HG03280 (cell line): ENCODE measurements around the gene GNB1L.

Experiments used
- ATAC-seq: cut with Tn5 transposase; IDR thresholded peaks from one replicate; pipeline ENCODE4 v1.9.1; 2021; ENCODE audit warnings: mild to moderate bottlenecking, moderate library complexity; ENCODE audit not compliant: unreplicated experiment

GNB1L gene

DNA sequence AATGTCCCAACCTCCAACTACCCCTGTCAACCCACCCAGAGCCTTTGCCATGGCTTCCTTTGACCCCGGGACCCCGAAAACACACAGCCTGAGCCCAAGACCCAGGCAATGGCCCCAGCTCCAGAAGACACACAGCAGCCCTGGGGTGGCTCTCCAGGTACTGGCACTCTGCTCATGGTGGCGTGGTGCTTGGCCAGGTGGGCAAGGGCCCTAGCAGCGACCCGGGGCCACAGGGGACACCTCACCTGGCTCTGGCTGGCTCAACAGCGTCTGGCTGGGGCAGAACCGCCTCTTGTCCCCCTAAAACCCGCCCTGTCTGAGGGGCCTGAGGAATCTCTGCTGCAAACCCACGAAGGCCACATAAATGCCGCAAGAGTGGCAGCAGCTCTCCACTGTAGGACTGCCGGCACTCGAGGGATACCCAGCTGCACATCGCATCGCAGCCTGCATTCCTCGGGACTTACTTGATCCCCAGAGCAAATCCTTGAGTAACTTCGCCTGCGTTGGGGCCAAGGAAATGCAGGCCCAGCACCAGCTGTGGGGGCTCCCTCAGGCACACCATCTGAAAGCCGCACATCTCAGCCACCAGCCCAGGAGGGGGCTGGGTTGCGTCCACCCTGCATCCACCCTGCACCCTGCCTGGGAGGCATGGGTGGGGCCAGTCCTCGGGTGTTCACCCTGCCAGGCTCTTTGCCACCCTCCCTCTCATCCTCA lies 23.1 kb upstream of the GNB1L start:
- ATAC-seq = no peak

DNA sequence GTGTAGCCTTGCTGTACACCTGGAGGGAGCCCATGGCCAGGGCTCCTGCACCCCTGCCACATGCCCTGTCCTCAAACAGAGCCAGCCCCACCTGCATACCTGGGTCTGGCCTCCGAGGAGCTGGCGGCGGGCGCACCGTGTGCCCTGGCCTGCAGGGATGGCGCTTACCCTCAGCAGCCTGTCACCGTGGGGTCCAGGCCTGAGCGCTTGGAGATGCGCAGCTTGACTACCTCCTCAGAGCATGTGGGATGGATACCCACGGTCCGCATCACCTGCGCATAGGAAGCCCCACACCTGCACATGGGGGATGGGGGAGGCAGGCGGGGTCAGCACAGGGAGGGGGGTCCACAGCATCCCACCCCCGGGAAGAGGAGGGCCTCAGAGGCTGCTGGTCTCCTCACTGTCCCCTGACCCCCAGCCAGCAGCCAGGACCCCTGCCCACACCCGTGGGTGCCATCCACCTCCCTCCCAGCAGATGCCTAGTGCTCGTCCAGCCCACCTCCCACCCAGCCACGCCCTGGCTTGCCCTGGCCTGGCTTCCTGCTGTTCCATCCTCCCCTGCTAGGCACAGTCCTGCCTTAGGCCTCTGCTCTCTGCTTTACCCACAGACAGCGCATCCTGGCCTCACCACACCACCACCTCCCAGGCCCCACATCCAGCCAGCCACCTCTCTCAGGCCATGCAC lies 22.4 kb upstream of the GNB1L start:
- ATAC-seq = no peak

DNA sequence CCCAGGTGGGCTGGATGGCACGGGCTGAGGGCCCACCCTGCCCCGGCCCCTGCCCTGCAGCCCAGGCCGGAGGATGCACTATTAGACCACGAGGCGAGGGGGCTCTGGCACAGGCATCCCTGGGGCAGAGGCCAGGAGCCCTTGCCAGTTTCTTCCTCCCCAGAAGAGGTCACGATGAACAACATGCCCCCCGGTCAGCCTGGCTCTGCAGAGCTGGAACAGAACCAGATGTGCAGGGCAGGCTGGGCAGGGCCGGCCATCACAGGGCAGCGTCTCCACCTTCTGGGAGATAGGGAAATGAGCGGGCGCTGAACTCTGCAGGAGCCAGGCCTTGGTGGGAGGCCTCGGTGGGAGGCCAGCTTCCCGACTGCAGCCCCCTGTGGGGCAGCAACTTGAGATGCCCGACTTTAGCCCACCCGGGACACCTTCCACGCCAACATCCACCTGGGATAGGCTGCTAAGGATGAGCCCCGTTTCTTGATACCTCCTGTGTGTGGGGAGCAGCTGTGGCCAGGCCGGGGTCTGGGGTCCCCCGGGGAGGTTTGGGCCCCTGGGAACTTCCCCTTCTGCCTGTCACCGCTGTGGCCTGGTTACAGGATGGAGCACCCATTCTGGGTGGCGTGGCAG lies 21.8 kb upstream of the GNB1L start:
- ATAC-seq = no peak

DNA sequence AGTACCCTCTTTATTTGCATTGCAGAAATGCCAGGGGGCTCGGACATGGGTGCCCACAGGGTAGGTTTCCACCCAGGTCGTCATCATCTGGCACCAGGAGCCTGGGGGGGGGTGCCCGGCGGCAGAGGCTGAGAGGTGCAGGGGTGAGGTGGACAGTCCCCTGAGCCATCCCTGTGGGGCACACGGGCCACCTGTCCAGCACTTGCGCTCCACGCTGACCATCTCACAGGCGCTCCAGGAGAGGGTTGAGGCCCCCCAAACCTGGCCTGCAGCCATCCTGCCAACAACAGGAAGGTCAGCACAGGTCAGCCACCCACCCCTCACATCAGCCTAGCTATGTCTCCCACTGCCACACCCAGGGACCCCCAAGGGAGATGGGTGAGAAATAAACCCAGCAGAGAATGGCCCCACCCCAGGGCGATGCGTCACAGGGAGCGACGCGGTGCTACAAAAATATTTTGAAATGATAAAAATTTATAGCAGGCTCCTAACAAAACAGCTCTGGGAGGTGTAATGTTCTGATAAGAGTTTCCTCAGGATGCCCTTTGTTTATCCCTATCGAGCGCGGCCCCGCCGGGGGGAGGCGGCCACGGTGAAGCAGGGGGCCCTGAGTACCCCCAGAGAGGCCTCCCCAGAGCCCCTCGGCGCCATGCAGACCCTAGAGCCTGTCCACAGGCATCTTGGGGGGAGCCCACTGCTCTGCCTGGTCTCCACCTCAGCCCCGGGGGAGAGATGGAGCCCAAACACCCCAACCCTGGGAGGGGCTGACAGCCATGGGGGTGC lies 21.0 kb upstream of the GNB1L start:
- no peak for ATAC-seq

DNA sequence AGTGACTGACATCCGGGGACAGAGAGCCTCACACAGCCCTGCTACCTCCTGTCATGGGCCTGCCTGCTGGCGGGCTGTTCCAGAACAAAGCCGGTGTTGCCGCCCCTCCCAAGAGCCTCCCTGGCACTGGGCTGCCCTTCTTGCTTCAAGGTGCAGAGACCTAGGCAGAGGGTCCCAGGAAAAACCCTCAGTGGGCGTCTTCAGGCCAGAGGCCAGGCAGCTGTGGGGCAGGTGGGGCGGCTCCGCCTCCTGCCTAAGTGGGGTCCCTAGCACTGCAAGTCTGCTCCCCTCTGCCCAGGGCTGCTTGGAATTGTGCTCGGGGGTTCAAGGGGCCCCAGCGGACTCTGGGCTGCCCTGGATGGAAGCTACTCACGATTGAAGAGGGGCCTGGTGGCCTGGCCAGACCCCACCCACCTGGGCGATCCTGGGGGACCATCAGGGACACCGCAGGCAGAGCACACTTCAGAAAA lies 20.4 kb upstream of the GNB1L start:
- ATAC-seq = no peak

DNA sequence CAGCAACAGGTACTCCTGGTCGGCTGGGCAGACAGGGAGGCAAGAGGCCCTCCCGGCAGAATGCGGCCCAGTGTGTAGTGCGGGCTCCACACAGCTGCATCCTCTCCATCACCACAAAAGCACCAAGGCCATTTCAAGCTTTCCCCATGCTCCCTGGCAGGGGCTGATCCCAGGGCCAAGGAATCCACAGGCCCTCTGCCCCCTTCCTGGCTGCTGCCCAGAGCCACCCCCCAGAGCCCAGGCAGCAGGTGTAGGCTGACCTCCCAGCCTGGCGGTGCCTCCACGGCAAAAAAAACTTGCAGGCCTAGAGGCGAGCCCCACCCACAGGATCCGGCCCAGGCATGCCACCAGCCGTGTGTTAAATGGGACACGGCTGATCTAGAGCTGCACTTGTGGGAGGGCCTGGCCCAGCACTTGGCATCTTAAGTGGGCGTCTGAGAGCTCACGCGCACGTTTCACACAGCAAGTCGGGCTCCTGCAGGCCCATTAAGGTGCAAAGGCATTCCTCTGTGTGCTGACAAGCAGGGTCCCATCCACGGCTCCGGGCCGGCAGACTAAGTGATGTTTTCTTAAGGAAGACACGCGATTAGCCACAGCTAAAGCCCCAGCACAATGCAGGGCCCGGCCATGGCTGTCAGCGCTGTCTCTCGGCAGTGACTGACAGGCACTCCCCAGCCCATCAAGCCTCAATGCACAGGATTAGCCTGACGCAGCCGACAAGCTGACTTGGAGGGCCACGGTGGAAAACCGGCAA lies 19.8 kb upstream of the GNB1L start:
- no peak for ATAC-seq

DNA sequence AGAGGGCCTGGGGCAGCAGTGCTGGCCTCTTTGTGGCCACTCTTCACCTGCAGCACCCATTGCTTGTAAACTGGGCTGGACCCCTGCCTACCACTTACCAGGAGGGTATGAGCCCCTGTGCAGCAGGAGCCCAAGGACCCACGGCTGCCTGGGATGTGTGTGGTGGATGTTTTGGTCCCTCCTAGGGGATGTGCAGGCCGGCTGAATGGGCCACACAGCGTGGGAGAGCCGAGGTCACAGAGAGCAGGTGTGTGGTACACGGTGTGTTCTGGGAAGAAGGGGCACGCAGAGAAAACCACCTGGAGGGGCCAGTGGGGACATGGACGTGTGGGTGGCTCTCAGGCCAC lies 19.3 kb upstream of the GNB1L start:
- ATAC-seq = no peak

DNA sequence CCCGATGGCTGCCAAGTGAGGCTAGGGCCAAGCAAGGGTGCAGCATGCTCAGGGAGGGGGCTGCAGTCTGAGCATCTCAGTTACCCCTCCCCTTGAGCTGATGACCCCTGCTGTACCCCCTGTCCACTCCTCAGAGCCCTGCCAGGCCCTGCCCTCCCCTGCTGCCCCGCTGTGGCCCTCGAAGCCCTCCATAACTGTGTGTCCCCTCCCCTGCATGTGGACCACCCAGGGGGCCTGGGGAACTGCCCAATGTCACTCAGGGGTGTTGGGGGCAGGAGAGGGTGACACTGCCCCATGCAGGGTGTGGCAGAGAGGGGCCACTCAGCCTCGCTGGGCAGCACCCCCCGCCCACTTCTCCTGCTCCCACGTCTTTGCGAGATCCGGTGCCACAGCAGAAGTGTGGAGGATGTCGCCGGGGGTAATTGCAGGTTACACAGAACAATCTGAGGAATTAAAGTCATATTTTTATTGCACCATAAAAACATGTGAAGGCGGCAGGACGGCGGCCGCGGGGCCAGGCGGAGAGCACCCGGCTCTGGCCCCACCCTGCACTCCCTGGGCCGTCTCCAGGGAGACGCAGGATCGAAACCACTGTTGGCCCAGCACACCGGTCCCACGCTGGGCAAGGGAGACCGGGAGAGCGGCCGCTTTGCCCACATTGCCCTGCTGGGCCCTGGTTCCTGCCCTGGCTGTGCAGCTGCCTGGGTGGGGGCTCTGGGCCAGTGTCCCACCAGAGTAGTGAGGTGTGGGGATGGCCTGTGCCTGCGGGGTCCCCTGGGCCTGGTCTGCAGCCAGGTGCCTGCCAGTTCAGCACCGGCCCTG lies 18.7 kb upstream of the GNB1L start:
- no peak for ATAC-seq

DNA sequence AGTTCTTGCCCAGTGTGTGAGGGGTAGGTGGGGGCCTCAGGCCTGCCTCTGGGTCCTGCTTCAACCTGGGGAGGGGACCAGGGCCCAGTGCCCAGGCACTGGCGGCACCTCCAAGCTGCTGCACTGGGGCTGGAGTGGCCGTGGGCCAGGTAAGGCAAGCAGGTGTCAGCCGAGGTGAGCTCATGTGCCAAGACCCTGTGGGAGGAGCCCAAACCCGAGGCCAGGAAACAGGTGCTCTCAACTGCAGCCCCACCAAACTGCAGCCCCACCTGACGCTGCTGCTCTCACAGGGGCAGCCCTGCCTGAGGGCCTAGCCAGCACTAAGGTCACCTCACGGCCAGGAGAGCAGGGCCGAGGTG lies 18.1 kb upstream of the GNB1L start:
- no peak for ATAC-seq

DNA sequence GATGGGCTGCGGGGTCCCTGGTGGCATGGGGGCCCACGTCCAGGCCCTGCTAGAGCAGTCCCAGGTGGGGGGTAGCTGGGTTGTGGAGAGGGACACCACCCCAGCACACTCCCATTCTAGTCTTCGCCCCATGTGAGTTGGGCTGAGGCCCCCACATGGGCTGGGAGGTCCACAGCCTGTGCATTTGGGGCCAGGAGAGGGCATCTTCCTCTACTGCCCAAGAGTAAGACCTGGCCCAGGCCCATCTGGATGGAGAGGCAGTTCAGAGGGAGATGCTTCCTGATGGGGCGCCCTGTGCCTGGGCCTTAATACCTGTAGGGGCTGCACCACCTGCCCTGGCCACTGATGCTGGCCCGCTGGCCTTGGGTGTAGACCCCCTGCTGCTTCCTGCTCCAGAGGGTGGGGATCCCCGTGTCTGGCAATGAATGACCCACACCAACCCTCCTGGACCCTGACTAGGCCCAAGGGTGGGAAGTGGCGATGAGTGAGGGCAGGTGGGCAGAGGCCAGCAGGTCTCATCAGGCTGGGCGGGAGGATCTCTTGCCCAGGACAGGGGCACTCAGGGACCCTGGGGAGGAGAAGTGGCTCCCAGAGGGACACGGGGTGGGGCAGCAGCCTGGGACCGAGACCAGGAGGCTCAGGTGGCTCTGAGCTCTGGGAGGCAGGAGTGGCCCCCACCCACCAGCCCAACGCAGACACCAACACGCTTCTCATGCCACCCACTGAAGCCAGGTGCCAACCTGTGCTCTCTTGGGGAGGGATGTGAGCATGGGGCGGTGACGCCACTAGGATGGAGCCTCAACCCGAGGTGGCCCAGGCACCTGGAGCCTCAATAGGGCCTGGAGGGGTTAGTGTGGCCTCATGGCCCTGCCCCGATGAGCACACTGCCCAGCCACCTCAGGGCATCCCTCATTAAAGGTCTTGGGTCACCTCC lies 17.4 kb upstream of the GNB1L start:
- no peak for ATAC-seq

DNA sequence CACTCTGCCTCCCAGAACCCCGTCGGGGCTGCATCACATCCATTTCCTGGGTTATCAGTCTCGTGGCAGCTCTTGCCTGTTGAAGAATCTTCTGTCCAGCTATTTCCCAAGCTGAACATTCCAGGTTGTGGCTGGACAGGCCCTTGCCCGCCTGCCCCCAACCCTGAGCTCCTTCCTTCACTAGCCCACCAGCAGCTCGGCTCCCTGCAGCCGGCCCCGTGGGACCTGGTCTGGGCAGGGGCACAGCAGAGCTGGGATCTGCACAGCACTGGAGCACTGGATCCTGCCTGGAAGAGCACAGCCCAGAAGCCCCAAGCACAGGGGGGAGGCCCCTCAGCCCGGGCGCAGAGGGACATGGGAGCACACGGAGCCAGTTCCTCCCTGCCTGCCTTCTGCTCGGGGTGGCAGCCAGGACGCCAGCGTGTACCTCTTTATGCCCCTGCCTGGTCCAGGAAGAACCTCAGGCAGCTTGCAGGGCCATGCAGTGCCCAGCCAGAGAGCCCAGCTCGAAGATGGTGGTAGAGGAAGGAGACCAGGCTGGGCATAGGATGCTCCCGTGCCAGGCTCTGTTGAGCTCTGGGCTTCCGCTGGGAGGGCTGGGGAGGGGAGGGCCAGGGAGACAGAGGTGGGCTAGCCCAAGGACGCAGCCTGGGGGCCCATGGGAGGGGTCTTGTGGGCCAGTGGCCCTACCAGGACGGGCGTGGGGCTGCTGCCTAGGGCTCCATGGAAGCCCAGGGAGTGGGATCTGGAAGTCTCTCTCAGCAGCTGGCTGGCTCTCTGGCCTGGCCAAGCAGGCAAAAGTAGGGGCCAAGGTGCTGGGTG lies 16.6 kb upstream of the GNB1L start:
- ATAC-seq = no peak

DNA sequence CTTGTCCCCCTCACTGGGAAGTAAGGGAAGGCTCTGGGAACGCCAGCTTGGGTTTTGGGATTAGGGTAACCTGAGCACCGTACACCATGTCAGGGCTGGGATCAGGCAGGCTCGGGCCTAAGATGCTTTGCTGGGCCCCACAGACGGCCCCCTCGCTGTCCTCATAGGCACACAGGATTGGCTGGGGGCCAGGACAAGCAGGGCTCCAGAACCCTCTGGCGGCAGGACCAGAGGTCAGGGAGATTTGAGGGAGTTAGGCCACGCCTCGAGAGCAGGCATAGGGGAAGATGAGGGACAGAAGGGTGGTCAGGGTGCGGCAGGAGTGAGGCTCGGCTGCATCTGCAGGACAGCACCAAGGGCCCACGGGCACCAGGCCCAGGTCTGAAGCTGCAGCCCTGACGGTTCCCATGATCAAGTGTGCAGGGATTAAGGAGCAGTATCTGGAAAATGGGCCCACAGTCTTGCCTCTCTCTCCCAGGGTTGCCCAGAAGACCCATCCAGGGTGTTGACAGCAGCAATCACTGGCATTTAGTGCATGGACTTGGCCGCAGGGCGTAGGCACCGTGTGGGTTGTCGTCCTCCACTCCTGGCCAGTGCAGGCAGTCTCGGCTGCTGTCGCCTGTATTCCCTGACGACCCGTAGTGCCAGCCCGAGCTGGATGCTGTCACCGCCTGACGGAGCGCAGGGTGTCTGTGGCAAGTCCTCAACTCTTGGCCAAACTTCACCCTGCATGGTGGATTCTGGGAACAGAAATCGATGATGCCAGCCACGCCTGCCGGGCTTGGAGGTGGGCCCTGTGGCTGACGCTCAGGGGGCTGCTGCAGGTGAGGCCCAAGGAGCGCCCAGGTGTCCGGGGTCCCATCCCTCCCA lies 15.7 kb upstream of the GNB1L start:
- no peak for ATAC-seq

DNA sequence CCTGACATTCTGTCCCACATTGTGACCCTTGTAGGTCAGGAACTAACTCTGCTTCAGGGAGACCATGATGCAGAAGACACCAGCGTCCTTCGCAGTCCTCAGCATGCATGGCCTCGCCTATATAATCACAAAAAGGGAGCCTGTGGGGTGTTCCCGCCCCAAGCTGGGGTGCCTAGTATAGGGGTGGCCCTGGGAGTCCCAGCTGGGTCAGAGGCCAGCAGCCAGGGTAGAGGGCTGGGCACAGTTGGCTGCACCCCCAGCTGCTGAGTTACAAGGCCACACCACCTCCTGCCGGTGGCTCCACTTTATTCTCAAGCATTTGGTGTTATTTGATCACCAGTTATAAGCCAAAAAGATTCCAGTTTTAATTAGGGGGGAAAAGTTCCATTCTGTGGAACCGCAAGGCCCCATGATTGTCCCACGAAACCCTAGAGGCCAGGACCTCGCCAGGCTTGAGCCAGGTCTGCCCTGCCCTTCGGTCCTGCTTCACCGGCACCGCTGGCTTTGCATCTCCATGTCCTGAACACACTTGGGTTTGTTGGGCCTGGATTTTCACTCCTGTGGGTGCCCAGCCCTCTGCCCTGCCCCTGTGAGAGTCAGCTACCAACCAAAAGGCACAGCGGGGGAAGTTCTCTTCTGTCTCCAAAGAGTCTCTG lies 15.0 kb upstream of the GNB1L start:
- ATAC-seq = no peak

DNA sequence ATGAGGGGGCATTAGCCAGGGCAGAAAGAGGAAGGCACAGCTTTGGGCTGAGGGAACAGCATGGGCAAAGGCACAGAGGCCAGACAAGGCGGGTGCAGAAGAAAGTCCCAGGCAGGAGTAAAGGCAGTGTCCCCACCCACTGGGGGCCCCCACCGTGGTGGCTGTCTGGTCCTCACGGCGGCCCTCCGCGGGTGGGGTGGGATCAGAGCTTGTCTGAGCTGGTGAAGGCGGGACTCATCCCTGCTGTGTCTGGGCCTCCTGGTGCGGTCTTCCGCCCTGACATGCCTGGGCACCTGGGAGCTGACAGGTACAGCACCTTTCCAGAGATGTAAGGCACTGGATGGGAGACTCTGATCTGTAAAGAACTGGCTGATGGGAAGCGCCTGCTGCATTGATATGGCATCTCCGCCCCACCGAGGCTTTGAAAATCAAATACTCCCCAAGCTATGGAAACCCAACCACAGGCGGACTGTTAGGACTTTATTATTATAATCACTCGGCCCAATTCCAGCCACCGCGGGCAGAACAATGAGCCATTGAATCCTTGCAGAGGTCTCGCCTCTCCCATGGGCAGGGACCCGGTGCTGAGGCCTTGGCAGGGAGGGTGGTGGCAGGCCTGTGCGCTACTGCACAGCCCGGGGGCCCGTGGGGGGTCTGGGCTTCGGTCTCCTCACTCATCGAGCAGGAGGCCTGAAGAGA lies 14.2 kb upstream of the GNB1L start:
- ATAC-seq = no peak

DNA sequence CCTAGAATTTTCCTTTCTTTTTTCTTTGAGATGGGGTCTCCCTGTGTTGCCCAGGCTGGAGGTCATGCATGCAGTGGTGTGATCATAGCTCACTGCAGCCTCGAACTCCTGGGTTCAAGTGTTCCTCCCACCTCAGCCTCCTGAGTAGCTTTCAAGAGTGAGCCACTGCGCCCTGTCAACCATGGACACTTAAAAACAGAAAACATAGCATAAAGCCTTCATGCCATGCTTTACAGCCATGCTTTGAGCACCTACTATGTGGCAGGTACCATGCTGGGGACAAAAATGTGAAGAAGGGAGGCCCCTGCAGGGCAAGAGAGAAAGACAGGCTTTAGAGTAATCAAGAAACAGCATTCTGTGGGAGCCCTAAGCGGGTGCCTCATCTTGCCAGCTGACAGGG lies 13.7 kb upstream of the GNB1L start:
- ATAC-seq = no peak

DNA sequence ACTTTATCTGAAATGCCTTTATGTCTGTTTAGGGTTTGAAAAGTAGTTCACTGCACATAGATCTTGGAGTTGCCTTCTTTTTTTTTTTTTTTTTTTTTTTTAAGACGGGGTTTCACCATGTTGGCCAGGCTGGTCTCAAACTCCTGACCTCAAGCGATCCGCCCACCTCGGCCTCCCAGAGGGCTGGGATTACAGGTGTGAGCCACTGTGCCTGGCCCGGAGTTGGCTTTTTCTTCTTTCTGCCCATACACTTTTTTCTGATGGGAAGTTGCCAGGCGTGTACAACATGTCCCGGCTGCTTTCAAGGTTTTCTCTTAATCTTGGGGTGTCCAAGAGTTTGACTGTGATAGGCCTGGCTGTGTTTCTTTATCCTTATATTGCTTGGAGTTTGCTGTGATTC lies 12.9 kb upstream of the GNB1L start:
- ATAC-seq = no peak
